HG03196 (cell line): ENCODE measurements around the gene C1orf94.
"Not testable (repeated sequence)": the region's sequence is repeated elsewhere in the genome, so short reads cannot be mapped to it uniquely, and the experiment has no call there.

Source experiments
- ATAC-seq: cut with Tn5 transposase; IDR thresholded peaks from one replicate; pipeline ENCODE4 v1.9.1; 2021; ENCODE audit not compliant: unreplicated experiment

C1orf94 gene

GRCh38 chr1:34163792-34164731, 12.6 kb upstream of the C1orf94 start:
- ATAC-seq = no peak

GRCh38 chr1:34164771-34165391, 11.8 kb upstream of the C1orf94 start, which contains the start of gene CSMD2:
TSS of gene CSMD2 (minus strand) at chr1:34165230. CDS start at chr1:34165097, 133 bp downstream.
- ATAC-seq = no peak

GRCh38 chr1:34165422-34165921, 11.2 kb upstream of the C1orf94 start:
- ATAC-seq = no peak

GRCh38 chr1:34166191-34166624, 10.5 kb upstream of the C1orf94 start:
- ATAC-seq = no peak

GRCh38 chr1:34166625-34167361, 9.9 kb upstream of the C1orf94 start:
- no peak for ATAC-seq

GRCh38 chr1:34167389-34167788, 9.3 kb upstream of the C1orf94 start:
- no peak for ATAC-seq

- no peak for ATAC-seq
Measured at GRCh38 chr1:34175744-34176143, 963 bp upstream of the C1orf94 start.

- ATAC-seq = no peak
Measured at GRCh38 chr1:34178072-34178471, 1.4 kb downstream of the C1orf94 start.

GRCh38 chr1:34183381-34183780, 6.7 kb downstream of the C1orf94 start:
- not testable (repeated sequence) for ATAC-seq

- ATAC-seq = no peak
Measured at GRCh38 chr1:34186741-34187494, 10.2 kb downstream of the C1orf94 start.

GRCh38 chr1:34188418-34188817, 11.7 kb downstream of the C1orf94 start:
- ATAC-seq = no peak

GRCh38 chr1:34188985-34189384, 12.3 kb downstream of the C1orf94 start:
- no peak for ATAC-seq

- no peak for ATAC-seq
Measured at GRCh38 chr1:34190692-34191091, 14.0 kb downstream of the C1orf94 start.

- ATAC-seq = no peak
Measured at GRCh38 chr1:34192621-34193020, 15.9 kb downstream of the C1orf94 start.

- ATAC-seq = no peak
Measured at GRCh38 chr1:34199927-34200326, 23.2 kb downstream of the C1orf94 start.

GRCh38 chr1:34212673-34213072, 36.0 kb downstream of the C1orf94 start:
- no peak for ATAC-seq

- no peak for ATAC-seq
Measured at GRCh38 chr1:34213956-34214355, 37.2 kb downstream of the C1orf94 start.

- no peak for ATAC-seq
Measured at GRCh38 chr1:34231441-34231840, 54.7 kb downstream of the C1orf94 start.

- no peak for ATAC-seq
Measured at GRCh38 chr1:34235594-34235993, 58.9 kb downstream of the C1orf94 start.

GRCh38 chr1:34236089-34236488, 59.4 kb downstream of the C1orf94 start:
- ATAC-seq = no peak
